ENCODE results near the gene DOCK2.

Gene DOCK2

DNA sequence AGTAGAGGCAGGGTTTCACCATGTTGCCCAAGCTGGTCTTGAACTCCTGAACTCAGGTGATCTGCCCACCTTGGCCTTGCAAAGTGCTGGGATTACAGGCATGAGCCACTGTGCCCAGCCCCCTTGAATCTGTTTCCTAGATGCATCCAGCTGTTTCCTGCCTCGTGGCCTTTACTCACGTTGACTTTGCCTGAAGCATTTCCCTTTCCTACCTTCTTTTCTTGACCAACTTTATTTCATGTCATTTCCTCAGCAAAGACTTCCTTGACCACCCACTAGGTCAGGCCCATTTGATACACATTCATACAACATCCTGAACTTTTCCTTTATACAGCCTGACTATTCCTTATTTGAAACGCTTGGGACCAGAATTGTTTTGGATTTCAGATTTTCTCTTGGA is 51.0 kb downstream of the DOCK2 start:
- DNase-seq (ENCODE audit: low read depth), result no peak

DNA sequence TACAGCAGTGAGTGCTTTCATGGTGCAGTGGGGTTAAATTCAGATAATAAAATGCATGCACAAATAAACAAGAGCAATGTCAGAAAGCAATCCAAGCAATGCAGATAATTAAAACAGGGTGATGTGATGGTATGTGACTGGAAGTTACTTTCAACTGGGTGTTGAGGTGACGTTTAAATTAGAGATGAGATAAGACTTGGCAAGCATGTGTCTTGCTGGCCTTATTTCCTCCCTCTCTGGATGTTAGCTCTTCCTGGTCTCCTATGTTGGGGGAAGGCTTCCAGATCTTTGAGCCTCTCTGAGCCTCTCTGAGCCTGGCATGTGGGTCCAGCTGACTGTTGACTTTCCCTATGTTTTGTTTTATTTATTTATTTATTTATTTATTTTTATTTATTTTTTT is 54.4 kb downstream of the DOCK2 start:
- DNase-seq (ENCODE audit: low read depth), result no peak

DNA sequence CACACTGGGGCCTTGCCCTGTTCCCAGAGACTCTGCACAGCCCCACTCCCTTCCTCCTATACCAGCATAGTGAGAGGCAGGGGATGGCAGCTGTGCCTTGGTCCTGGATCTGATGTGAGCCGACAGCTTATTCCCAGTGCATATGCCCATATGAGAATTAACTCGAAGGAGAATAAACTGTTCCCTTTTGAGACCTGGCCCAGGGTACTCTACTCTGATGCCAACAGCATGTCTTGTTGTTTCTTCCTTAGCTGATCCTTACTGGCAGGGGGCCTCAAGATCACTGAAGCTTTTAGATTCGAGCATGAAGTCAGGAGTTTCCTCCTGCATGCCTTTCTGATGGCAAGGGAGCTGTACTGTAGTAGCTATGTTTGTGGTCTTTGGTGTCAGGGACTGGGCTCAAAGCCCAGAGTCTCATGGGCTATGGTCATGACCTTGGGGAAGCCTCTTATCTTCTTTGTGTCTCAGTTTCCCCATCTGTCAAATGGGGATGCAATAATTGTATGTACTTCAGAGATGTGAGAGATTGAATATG is 57.1 kb downstream of the DOCK2 start:
- DNase-seq (ENCODE audit: low read depth), result no peak

DNA sequence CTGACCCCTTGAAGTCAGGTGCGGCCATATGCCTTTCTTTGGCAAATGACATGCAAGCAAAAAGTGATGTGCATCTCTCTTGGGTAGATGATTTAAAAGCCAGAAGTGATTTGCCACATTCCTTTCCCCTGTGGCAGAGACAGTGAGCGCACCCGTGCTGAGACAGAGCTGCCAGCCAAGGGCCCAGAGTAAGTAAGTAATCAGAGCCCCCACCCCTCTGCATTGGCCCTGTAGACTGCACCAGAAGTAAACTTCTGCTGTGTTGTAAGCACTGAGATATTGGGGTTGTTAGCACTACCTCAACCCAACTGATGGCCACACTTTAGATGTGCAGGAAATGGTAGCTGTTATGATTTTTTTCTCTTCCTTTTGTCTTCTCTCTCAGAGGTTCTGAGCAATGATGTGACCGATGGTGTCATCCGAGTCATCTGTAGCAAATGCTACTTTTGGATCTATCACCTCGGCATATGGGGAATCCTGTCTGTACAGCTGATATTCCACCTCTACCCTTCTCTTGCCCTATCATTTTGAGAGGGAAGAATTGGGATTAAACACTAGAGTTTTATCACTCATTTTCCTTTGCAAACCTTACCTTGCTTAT is 58.0 kb downstream of the DOCK2 start:
- no peak for DNase-seq (ENCODE audit: low read depth)

DNA sequence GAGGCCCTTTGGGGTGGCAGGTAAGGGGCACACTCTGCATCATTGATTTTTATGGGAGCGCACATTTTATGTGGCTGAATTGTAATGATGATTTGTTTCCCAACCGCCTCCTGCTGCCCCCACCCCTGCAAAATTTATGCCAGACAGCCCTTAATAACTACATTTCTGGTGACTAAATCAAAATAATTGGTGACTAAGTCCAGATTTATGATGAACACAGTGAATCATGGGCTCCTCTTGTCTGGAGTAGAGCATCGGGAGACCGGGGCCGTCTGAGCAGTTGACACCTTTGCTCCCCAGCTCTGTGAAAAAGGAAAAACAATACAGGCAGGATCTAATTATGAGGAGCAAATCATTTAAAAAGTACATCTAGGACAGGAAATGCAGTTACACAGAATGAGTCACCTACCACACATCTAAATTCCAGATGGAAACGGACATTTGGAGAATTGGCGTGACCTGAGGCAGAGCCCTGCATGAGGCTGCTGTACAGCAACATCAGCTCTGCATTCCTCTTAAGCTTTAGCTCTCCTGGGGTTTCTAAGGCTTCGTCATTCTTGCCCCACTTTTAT is 58.9 kb downstream of the DOCK2 start:
- peak; percentile 94 for DNase-seq (ENCODE audit: low read depth)

DNA sequence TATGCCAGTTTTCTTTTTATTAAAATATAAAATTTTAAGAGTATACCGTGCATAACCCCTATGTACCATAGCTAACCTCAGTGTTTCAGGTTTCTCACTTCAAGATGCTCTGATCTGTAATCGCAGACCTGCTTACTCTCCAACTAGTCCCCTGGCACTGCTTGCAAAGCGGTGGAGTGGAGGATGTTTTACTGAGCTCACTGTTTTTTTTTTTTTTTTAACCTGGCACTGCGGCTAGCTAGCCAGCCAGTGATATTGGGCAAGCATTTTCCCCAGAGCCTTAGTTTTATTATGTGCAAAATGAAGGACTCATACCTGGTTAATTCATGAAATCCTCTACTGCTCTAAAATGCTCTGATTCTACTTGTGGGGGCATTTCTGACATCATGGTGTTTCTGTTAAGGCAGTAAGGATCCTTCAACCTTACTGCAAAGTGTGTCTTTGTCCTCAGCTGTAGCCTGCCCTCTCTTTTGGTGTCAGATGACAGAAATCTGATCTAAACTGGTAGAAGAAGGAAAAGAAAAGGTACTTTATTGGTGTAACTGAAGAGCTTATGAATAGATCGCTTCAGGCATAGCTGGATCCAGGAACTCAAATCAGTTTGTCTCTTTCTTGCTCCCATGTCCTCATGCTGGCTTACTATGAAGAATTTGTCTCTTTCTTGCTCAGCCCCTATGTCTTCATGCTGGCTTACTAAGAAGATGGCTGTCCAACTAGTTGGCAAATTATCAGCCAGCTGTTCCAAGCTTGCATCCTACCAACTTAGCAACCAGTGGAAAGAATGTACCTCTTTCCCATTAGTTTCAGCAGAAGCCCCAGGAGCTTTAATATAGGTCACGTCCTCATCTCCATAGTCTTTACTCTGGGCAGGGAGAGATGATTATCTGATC is 59.8 kb downstream of the DOCK2 start:
- DNase-seq (ENCODE audit: low read depth), result no peak

DNA sequence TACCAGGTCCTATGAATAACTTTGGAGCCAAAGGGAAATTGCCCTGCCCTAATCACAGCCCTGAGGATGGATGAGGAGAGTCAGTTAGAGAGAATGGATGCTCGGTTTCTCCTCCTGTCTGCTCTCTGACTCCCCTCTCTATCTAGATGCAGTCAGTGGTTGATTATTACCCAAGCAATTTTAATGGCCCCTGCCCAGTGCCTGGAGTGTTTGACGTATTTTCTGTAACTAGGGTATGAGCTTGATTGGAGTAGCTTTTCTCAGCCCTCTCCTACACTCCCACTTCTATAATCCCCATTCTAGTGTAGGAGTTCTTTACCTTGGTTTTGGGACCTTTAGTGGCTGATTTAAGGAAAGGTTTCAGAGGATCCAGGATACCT is 60.4 kb downstream of the DOCK2 start:
- no peak for DNase-seq (ENCODE audit: low read depth)

DNA sequence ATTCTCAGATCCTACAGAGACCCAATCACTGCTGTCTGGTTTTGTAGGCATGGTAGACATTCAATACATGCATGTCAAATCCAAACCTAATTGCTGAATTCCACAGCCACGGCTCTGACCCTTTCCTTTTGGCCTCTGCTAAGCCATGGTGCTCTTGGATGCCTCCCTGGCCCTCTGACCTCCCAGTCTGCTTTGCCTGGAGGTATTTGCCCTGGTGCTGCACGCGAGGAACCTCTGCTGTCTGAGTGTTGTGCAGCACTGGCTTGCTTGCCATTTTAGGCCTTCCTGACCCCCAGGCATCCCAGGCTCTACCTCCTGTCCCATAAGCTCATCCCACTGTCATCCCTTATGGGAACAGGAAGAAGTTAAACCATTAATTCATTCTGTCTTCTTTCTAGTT is 60.9 kb downstream of the DOCK2 start:
- DNase-seq (ENCODE audit: low read depth), result no peak

DNA sequence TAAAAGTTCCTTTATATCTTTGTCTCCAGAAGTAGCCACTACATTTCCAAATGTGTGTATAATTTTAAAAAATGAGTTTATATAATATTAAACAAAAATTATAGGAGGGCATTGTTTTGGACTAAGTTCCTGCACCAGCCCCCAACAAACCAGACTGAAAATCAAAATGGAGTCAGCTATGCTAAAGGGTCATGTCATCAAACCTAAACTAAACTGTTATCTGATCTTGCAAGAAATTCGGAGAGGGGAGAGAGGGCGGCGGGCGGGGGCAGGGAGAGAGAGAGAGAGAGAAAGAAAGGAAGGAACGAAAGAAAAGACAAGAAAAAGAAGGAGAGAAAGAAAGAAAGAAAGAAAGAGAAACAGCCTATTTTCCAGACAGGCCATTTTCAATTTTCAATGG is 63.5 kb downstream of the DOCK2 start:
- DNase-seq (ENCODE audit: low read depth), result no peak

DNA sequence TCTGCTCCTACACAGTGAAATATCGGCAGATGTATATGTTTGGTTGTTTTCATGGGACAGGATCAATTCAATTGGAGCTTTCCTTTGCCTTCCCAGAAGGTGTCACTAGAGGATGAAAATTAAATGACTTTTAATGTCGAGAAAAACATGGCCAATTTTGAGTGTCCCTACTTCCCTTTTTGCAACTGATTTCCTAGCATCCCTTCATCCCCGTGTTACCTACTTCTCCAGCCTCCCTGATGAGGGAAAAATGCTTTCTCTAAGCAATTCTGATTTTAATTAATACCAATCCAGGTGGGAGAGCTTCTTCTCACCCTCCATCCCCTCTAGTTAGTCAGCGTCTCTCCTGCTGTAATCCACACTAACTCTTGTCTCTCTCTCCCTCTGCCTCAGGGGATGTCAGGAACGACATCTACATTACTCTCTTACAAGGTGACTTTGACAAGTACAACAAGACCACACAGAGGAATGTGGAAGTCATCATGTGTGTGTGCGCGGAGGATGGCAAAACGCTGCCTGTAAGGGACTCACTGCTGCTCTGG is 64.9 kb downstream of the DOCK2 start:
- no peak for DNase-seq (ENCODE audit: low read depth)

DNA sequence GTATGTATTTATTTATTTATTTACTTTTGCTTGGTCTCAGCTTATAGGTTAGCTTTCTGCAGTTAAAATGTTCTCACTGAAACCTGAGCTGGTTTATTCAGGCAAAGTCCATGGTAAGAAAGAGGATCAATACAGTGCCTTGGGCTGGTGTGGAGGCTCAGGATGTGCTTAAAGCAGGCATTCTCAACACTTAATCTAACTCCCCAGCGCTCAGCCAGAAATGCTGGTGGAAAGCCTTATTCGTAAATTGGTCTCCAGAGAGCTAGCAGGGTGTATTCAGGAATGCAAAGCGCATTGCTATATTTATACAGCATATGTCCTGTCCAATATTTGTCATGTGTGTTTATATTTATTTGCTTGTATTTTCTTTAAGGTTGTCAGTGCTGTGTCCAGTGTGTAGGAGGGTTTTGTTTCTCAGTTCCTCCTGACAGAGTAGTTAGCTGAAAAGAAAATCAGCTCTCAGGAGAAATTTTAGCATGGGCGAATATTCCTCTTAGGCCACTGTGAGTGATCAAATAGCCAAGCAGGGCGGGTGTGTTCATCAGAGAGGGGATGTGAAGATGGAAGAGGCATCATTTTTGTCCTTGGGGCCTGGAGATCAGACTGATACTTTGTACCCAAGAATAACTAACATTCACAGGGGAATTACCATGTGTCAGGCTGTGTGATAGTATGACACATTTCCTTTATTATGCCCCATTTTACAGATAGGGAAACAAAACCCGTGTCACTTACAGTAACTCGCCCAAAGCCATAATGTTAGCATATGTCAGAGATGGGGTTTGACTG is 65.8 kb downstream of the DOCK2 start:
- no peak for DNase-seq (ENCODE audit: low read depth)

DNA sequence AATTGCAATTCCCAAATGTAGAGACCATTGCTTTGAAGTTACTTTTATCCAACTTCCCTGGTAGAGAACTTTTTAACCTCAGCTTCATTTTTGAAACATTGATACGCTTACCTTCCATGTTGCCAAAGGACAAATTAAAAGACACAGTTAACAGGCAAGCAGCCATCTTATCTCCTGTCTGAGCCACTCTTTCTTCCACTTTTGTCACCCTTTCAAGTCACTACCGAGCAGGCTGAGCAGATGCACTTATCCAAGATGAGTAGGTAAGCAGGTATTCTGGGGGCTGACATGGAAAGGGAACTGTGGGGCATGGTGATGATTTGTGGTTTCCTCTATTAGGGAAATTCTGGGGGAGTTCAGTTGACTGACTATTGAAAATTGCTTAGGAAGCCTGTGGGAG is 66.7 kb downstream of the DOCK2 start:
- DNase-seq (ENCODE audit: low read depth), result no peak

DNA sequence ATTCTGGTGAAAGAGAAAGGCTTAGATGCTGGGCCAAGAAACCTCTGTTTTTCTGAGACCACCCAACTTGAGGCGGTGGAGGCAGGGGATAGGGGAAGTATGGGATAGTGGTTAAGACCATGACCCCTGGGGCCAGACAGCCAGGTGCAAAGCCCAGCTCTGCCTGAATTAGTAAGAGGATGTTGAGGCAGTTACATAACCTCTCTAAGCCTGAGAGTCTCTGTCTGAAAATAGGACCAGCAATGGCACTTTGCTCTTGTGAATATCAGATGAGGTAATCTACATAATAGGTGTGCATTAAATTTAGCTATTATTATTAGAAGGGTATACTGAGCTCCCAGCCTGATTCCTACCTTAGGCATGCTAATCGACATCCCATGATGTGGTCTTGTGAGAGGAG is 68.2 kb downstream of the DOCK2 start:
- no peak for DNase-seq (ENCODE audit: low read depth)

DNA sequence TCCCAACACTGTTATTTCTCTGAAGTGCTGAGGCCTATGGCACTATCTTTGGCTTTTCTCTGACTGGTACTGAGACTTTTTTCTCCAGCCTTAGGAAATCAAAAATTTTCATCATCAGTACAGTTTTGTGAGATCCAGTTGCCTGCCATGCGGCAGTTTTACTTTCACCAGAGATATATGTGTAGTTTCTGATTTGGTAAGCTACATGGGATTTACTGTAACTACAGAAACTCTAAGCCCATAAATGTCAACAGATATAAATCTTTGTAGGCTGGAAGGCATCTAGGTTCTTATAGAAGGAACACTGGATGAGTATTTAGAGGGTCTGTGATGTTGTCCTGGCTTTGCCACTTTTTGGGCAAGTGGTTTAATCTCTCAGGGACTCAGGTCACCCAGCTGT is 69.0 kb downstream of the DOCK2 start:
- DNase-seq (ENCODE audit: low read depth), result no peak

DNA sequence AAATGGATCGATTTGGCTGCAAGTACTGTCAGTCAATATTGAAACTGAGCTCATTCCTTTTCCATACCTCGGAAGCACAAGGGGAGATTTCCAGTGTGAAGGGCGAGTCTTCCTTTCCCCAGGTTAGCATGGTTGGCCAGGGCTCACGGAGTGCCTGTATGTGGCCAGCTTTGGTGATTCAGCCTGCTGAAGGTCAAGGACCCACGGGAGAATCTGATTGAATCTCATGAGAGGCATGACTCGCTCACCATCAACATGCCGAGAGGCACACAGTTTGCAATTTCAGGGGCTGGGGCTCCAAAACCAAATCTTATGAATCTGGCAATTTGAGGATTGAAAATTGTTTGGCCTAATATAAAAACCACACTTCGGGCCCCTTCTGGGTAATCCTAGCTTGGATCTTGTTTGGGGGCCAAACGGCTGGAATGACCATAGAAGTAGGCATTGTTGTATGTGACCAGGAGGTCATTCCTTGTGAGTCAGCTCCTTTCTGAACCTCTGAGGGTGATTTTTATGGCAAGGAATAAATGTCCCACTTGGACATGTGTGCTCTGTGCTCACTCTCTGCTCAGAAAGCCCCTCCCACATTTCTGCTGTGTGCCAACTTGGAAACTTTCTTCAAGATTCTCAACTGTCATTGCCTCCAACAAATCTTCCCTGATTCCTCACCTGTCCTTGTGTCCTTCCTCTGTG is 69.8 kb downstream of the DOCK2 start:
- DNase-seq (ENCODE audit: low read depth), result peak; percentile 76

DNA sequence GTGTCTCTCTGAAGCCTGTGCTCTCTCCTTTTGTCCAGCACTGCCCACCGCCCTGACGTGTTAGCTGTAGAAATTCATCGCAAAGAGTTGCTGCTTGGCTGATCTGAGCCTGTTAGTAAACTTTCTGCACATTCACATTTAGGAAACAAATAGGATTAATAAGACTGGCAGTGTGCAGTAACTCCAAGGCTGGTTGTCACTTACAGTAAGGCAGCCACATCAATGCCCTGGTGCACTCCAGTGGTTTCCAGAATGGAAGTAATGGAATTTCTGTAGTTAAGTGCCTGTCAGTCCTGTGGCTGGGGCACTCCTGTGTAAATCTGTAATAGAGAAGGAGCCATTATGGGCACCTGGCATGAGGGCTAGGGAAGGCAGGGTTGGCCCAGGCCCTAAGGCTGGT is 70.6 kb downstream of the DOCK2 start:
- no peak for DNase-seq (ENCODE audit: low read depth)

DNA sequence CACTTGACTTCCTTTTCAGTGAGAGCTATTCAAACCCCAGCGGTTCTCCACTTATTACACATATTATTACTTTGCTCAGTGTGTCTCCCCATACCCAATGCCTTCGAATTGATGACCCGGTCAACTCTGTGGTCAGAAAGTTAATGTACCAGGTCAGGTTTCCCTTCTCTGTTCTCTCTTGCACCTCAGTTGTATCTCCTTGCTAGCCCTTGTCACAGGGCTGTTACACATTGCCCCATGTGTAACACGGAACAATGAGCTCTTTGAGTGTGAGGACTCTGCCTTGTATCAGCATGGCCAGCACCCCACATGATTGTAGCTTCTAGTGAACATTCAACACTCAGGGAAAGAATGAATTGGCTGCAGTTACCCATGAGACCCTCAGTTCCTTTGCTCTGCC is 73.6 kb downstream of the DOCK2 start:
- DNase-seq (ENCODE audit: low read depth), result no peak

DNA sequence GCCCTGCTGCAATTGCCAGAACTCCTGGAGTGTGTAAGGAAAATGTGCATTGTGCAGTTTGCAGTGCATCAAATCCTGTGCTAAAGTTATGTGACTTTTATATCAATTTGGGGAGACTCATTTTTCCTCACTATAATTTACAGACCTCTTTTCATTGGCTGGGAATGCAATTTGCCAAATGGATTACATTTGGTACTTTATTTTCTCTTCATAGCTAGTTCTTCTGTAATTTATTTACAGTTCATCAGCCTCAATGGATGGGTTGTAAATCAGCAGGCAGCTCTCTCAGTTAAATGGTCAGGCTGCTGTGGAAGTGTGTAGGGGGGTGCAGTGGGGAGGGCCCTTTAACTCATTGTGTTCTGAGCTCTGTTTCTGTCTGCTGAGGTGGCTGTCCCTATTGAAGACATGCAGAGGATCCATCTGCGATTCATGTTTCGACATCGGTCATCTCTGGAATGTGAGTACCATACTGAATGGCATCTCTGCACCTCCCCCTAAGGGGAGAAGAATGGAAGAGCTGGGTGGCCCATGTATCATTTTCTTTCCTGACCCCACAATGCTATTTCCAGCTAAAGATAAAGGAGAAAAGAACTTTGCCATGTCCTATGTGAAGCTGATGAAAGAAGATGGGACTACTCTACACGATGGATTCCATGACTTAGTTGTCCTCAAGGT is 74.6 kb downstream of the DOCK2 start:
- no peak for DNase-seq (ENCODE audit: low read depth)

DNA sequence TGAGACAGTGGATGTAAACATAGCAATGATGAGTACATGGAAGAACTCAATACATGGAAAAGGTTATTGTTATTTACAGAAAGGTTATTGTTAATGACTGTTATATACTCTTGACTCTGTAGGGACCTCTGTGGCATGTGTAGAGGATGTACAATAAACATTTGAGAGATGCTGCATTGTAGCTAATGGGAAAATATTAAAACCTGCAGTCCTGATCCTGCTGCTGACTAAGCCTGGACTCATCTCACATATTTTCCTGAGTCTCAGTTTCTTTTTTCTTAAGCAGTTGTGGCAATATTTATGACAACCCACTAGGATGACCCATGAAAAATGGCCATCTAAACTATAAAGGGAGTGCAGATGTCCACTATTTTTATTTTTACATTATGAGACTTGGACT is 75.4 kb downstream of the DOCK2 start:
- DNase-seq (ENCODE audit: low read depth), result no peak

DNA sequence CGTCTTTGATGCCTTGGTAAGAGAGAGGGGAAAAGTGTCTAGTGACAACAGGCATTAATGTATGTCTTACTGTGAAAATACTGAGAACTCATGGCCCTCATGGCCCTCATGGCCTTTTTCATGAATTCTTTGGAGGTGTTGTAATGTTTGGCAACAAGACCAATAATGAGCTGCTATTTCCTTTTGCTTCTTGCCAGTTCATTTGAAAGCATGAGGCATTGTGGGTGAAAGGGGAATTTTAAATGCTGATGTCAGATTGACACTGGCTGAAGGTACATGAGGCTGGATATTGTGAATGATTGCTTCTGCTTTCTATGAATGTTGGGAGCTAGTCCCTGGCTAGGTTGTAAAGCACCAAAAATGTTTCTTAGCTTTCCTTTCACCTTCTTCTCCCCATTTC is 79.2 kb downstream of the DOCK2 start:
- DNase-seq (ENCODE audit: low read depth), result peak; percentile 48

DNA sequence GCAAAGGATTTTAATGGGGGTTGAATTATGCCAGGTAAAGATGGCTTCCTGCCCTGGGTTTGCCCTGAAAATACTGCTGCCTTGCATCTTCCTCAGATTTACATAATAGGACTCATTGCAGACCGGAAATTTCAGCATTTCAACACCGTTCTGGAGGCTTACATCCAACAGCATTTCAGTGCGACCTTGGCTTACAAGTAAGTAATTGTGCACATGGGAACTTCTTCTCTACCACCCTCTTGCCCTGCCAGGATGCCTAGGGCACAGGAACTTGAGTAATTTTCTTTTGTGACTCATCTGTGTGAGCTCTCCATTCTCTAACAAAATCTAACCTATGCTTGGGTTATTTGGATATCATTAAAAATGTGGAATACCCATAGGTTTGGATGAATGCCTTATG is 80.2 kb downstream of the DOCK2 start:
- no peak for DNase-seq (ENCODE audit: low read depth)

All from stromal cell of bone marrow (primary cell).